ENCODE results near the gene LRP1.

DNA sequence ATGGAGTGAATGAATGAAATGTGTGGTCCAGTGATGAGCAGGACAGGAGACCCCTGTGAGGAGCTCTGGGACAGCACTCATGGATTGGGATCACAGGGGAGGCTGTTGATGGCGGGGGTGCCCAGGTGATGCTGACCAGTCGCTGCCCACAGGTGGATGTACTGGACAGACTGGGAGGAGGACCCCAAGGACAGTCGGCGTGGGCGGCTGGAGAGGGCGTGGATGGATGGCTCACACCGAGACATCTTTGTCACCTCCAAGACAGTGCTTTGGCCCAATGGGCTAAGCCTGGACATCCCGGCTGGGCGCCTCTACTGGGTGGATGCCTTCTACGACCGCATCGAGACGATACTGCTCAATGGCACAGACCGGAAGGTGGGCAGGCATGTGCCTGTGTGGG, 32.5 kb downstream of the LRP1 start:
- TF ChIP-seq EZH2 (IDR thresholded peaks at IDR 0.05; ENCODE audit: low read depth, unreplicated experiment) (no peak), CTCF (conservative IDR thresholded peaks at IDR 0.05; ENCODE audit: low read depth in 2 of 2) (no peak), ETS1 (IDR thresholded peaks at IDR 0.05) (no peak), POLR2AphosphoS5 (IDR thresholded peaks at IDR 0.05; ENCODE audit: low read depth) (no peak), JUNB (IDR thresholded peaks at IDR 0.05; ENCODE audit: unreplicated experiment) (no peak), CREB1 (CRISPR knock-in tag; IDR thresholded peaks at IDR 0.05; ENCODE audit: low read depth) (no peak), EZH2phosphoT487 (IDR thresholded peaks at IDR 0.05; ENCODE audit: unreplicated experiment) (no peak), ZNF114 (CRISPR knock-in tag; IDR thresholded peaks at IDR 0.05) (no peak), ZNF331 (CRISPR knock-in tag; IDR thresholded peaks at IDR 0.05; ENCODE audit: low read depth) (no peak), STAT1 (IDR thresholded peaks at IDR 0.05; ENCODE audit: unreplicated experiment) (no peak)
- TF ChIP-seq, protein P1, sequence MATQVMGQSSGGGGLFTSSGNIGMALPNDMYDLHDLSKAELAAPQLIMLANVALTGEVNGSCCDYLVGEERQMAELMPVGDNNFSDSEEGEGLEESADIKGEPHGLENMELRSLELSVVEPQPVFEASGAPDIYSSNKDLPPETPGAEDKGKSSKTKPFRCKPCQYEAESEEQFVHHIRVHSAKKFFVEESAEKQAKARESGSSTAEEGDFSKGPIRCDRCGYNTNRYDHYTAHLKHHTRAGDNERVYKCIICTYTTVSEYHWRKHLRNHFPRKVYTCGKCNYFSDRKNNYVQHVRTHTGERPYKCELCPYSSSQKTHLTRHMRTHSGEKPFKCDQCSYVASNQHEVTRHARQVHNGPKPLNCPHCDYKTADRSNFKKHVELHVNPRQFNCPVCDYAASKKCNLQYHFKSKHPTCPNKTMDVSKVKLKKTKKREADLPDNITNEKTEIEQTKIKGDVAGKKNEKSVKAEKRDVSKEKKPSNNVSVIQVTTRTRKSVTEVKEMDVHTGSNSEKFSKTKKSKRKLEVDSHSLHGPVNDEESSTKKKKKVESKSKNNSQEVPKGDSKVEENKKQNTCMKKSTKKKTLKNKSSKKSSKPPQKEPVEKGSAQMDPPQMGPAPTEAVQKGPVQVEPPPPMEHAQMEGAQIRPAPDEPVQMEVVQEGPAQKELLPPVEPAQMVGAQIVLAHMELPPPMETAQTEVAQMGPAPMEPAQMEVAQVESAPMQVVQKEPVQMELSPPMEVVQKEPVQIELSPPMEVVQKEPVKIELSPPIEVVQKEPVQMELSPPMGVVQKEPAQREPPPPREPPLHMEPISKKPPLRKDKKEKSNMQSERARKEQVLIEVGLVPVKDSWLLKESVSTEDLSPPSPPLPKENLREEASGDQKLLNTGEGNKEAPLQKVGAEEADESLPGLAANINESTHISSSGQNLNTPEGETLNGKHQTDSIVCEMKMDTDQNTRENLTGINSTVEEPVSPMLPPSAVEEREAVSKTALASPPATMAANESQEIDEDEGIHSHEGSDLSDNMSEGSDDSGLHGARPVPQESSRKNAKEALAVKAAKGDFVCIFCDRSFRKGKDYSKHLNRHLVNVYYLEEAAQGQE (IDR thresholded peaks at IDR 0.05; ENCODE audit: unreplicated experiment) = no peak
- TF ChIP-seq, protein P2, sequence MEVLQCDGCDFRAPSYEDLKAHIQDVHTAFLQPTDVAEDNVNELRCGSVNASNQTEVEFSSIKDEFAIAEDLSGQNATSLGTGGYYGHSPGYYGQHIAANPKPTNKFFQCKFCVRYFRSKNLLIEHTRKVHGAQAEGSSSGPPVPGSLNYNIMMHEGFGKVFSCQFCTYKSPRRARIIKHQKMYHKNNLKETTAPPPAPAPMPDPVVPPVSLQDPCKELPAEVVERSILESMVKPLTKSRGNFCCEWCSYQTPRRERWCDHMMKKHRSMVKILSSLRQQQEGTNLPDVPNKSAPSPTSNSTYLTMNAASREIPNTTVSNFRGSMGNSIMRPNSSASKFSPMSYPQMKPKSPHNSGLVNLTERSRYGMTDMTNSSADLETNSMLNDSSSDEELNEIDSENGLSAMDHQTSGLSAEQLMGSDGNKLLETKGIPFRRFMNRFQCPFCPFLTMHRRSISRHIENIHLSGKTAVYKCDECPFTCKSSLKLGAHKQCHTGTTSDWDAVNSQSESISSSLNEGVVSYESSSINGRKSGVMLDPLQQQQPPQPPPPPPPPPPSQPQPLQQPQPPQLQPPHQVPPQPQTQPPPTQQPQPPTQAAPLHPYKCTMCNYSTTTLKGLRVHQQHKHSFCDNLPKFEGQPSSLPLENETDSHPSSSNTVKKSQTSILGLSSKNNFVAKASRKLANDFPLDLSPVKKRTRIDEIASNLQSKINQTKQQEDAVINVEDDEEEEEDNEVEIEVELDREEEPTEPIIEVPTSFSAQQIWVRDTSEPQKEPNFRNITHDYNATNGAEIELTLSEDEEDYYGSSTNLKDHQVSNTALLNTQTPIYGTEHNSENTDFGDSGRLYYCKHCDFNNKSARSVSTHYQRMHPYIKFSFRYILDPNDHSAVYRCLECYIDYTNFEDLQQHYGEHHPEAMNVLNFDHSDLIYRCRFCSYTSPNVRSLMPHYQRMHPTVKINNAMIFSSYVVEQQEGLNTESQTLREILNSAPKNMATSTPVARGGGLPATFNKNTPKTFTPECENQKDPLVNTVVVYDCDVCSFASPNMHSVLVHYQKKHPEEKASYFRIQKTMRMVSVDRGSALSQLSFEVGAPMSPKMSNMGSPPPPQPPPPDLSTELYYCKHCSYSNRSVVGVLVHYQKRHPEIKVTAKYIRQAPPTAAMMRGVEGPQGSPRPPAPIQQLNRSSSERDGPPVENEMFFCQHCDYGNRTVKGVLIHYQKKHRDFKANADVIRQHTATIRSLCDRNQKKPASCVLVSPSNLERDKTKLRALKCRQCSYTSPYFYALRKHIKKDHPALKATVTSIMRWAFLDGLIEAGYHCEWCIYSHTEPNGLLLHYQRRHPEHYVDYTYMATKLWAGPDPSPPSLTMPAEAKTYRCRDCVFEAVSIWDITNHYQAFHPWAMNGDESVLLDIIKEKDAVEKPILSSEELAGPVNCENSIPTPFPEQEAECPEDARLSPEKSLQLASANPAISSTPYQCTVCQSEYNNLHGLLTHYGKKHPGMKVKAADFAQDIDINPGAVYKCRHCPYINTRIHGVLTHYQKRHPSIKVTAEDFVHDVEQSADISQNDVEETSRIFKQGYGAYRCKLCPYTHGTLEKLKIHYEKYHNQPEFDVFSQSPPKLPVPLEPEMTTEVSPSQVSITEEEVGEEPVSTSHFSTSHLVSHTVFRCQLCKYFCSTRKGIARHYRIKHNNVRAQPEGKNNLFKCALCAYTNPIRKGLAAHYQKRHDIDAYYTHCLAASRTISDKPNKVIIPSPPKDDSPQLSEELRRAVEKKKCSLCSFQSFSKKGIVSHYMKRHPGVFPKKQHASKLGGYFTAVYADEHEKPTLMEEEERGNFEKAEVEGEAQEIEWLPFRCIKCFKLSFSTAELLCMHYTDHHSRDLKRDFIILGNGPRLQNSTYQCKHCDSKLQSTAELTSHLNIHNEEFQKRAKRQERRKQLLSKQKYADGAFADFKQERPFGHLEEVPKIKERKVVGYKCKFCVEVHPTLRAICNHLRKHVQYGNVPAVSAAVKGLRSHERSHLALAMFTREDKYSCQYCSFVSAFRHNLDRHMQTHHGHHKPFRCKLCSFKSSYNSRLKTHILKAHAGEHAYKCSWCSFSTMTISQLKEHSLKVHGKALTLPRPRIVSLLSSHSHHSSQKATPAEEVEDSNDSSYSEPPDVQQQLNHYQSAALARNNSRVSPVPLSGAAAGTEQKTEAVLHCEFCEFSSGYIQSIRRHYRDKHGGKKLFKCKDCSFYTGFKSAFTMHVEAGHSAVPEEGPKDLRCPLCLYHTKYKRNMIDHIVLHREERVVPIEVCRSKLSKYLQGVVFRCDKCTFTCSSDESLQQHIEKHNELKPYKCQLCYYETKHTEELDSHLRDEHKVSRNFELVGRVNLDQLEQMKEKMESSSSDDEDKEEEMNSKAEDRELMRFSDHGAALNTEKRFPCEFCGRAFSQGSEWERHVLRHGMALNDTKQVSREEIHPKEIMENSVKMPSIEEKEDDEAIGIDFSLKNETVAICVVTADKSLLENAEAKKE (CRISPR knock-in tag; IDR thresholded peaks at IDR 0.05) = no peak
